ENCODE measurements around the gene GATC.
A peak's percentile ranks its signal among the peaks of the same experiment; 100 is the strongest.
"Not testable (repeated sequence)": the region's sequence is repeated elsewhere in the genome, so short reads cannot be mapped to it uniquely, and the experiment has no call there.

Gene GATC

DNA sequence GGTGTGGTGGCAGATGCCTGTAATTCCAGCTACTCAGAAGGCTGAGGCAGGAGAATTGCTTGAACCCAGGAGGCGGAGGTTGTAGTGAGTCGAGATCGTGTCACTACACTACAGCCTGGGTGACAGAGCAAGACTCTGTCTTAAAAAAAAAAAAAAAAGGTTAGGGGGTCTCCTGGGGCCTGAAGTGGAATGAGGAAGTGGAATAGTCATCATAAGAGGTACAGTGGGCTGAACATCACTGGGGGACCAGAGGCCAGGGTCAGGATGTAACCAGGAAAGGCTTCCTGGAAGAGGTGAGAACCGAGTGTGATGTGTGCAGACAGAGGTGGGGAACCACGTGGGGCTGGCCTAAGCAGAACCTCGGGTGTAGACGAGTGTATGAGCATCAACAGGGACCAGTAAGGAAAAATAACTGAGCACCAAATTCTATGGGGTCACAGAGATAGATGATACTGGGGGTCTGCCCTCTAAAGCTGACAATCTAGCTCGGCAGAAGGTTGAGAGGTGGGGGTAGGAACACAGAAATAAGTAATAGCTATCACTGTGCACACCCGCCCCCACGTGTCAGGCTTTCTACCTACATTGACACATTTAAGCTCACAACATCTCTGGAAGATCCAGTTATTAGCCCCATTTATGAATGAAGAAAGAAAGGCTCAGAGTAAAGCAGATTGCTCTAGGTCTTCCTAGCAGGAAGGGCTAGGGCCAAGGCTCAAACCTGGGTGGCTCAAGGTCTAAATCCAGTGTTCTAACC, 13.3 kb upstream of the GATC start:
- TF ChIP-seq, protein P1, sequence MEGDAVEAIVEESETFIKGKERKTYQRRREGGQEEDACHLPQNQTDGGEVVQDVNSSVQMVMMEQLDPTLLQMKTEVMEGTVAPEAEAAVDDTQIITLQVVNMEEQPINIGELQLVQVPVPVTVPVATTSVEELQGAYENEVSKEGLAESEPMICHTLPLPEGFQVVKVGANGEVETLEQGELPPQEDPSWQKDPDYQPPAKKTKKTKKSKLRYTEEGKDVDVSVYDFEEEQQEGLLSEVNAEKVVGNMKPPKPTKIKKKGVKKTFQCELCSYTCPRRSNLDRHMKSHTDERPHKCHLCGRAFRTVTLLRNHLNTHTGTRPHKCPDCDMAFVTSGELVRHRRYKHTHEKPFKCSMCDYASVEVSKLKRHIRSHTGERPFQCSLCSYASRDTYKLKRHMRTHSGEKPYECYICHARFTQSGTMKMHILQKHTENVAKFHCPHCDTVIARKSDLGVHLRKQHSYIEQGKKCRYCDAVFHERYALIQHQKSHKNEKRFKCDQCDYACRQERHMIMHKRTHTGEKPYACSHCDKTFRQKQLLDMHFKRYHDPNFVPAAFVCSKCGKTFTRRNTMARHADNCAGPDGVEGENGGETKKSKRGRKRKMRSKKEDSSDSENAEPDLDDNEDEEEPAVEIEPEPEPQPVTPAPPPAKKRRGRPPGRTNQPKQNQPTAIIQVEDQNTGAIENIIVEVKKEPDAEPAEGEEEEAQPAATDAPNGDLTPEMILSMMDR (IDR thresholded peaks at IDR 0.05; ENCODE audit: insufficient read depth, low read depth, low read length, missing control alignments) = no peak
- no peak overlapping the region for H3K4me3 ChIP-seq (ENCODE audit: low read depth, low read length)
- no peak for DNase-seq (ENCODE audit: low read depth)

GRCh38 chr12:120437735-120438494, 8.3 kb upstream of the GATC start, which contains the start of gene COX6A1:
TSS of gene COX6A1 (plus strand) at chr12:120438113. CDS start at chr12:120438127, 14 bp downstream.
- peak; percentile 99 for DNase-seq (ENCODE audit: low read depth)
- TF ChIP-seq, protein P1 (IDR thresholded peaks at IDR 0.05; ENCODE audit: insufficient read depth, low read depth, low read length, missing control alignments) = no peak

DNA sequence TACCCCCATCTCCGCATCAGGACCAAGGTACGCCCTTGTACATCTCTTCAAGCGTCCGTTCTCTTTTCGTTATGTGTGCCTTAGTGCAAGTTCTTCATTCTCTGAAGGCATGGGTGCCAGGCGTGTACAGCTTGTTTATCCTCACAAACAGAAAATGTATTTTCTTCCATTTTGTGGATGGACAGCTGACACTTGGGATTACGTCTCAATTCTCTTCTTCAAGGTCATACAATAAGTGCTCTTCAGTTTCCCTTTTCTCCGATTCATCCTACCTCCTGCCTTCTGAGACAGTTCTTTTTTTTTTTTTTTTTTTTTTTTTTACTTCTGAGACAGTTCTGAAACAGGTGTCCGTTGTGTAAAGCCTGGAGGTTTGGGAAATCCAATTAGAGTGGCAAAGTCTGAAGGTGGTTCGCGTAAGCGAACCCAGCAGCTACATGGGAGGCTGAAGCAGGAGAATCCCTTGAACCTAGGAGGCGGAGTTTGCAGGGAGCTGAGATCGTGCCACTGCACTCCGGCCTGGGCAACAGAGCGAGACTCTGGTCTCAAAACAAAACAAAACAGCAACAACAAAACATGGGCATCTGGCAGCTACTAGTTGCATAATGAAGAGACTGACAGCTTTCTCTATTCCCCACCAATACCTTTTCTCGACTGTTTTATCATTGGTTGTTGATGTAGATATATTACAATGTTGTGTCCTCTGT, 7.6 kb upstream of the GATC start:
- DNase-seq (ENCODE audit: low read depth) = peak; percentile 23
- TF ChIP-seq, protein P1 (IDR thresholded peaks at IDR 0.05; ENCODE audit: insufficient read depth, low read depth, low read length, missing control alignments) = no peak

More at GRCh38 chr12:120437735-120438494, 8.3 kb upstream of the GATC start, which contains the start of gene COX6A1:
- H3K4me3 ChIP-seq (ENCODE audit: low read depth, low read length) = peak within 1 kb of the TSS; percentile 69

GRCh38 chr12:120439646-120440247, 6.5 kb upstream of the GATC start:
- DNase-seq (ENCODE audit: low read depth) = peak; percentile 86
- TF ChIP-seq, protein P1 (IDR thresholded peaks at IDR 0.05; ENCODE audit: insufficient read depth, low read depth, low read length, missing control alignments) = peak; percentile 80
- H3K4me3 ChIP-seq (ENCODE audit: low read depth, low read length) = peak overlapping the region; percentile 69; the same call in 1 of the 2 replicates

More for the DNA sequence above, 7.6 kb upstream of the GATC start:
- peak overlapping the region; percentile 69 for H3K4me3 ChIP-seq (ENCODE audit: low read depth, low read length)

DNA sequence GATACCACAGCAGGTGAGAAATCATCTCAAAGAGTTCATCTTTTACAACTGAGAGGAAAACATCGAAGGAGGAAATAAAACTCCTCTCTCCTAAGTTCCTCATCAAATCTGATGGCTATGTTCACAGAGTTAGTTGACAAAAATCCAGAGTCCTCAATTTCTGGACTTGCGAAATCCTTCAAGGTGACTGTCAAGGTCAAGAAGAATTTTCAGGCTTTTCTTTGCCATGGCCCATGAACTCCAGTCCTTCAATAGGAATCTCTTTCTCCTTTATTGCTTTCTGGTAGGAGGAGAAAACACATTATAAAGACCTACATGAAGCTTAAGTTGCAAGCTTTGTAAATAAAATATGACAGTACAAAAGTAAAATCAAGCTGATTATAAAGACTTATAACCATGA, 1.6 kb upstream of the GATC start:
- no peak for DNase-seq (ENCODE audit: low read depth)
- no peak overlapping the region for H3K4me3 ChIP-seq (ENCODE audit: low read depth, low read length)
- TF ChIP-seq, protein P1 (IDR thresholded peaks at IDR 0.05; ENCODE audit: insufficient read depth, low read depth, low read length, missing control alignments) = no peak

DNA sequence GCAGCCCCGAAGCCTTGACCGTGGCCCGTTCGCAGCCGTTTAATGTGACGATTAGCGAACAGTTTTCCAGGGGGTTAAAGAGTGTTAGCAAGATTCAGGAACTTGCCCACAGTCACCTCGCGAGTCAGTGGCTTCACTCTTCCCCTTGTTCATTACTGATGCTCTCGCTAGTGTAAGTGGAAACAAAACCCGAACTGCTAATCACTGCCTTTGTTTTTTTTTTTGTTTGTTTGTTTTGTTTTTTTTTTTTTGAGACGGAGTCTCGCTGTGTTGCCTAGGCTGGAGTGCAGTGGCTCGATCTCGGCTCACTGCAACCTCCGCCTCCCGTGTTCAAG, 567 bp downstream of the GATC start:
- DNase-seq (ENCODE audit: low read depth) = not testable (repeated sequence)
- peak overlapping the region; percentile 94 for H3K4me3 ChIP-seq (ENCODE audit: low read depth, low read length)

Measured in GM12865 (cell line).